22Rv1 (cell line): ENCODE measurements around the gene NPFFR1.

Experiments
- H3K27ac ChIP-seq: fragments of 450-650 bp; 2 replicates; pipeline ENCODE4 v1.5.1; 2017
- CTCF ChIP-seq: fragments of 450-650 bp; IDR thresholded peaks from 2 replicates; pipeline ENCODE4 v1.5.1; 2017; ENCODE audit warnings: mild to moderate bottlenecking
- ZFX ChIP-seq: fragments of 450-650 bp; IDR thresholded peaks from 2 replicates; pipeline ENCODE4 v1.6.1; 2017; ENCODE audit warnings: antibody characterized with exemption, borderline replicate concordance

Gene NPFFR1

DNA sequence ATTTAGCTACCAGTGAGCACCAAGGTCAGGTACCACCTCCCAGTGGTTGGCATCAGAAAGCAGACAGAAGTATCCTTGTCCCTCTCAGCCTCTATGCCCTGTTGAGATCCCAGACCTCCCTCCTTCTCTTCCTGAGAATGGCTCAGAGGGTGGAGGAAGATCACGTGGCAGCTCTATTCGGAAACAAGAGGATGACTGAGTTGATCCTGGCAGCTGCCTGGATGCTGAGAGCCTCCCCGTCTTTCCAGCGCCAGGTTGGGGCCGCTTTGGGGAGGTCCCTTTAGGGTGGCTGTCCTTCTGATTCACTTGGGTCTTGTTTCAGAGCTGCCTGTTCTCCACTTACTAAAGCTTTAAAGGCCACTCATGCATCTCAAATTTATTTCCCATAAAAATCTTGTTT, 36.9 kb upstream of the NPFFR1 start:
- no peak overlapping the region for H3K27ac ChIP-seq
- TF ChIP-seq ZFX = no peak
- no peak for TF ChIP-seq CTCF

DNA sequence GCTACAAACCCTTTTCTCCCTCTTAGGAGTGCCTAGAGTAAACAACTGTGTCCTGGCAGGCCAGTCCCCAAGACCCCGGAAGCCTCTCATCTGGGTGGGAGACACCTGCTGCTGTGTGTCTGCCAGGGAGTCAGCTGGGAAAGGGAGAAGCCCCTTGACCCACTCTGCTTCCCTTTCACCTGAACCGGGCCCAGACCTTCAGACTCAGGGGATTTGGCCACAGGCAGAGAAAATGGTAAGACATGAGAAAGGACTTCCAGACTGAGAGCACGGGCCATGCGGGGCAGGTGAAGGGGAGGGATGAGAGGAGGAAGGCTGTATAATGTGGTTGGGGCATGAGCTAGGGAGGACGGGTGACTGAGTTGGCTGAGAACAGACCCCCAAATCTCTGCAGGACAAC, 36.0 kb upstream of the NPFFR1 start:
- TF ChIP-seq ZFX (no peak), CTCF (no peak)
- H3K27ac ChIP-seq = no peak overlapping the region

GRCh38 chr10:70319183-70319582, 35.4 kb upstream of the NPFFR1 start:
- H3K27ac ChIP-seq = no peak overlapping the region
- no peak for TF ChIP-seq ZFX
- no peak for TF ChIP-seq CTCF

DNA sequence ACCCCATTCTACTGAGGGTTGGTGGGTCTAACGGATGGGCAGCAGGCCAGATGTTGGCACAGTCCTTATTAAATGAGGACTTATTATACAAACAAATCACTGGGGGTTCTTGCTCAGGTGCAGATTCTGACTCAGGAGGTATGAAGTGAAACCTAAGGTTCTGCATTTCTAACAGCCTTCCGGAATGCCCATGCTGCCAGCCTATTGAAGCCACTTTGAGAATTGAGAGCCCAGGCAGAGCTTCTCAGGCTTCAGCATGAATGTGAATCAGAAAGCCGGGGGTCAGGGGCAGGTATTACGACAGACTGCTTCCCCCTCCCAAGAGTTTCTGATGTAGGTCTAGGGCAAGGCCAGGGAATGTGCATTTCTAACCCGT, 34.1 kb upstream of the NPFFR1 start:
- no peak for TF ChIP-seq ZFX
- H3K27ac ChIP-seq = no peak overlapping the region

GRCh38 chr10:70317272-70317942, 33.6 kb upstream of the NPFFR1 start:
- no peak overlapping the region for H3K27ac ChIP-seq
- TF ChIP-seq ZFX (no peak), CTCF (no peak)

GRCh38 chr10:70315815-70316214, 32.0 kb upstream of the NPFFR1 start:
- TF ChIP-seq ZFX (no peak), CTCF (no peak)
- H3K27ac ChIP-seq = no peak overlapping the region

DNA sequence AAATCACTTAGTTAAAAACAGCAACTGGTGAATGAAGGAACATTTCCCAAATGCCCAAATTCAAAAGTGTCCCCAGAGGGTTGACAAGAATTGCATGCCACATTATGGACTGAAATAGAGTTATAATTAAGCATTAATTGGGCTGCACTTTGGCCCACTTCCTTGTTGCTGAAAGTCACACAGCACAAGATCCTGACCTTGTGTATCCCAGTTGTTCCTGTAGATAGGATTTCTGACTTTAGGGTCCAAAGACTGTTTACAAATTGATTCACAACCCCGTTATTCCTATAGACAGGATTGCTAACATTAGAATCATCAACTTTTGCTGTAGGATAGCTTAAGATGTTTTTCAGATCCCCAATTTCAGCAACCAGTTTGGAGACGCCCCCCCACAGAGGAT, 31.5 kb upstream of the NPFFR1 start:
- no peak overlapping the region for H3K27ac ChIP-seq
- TF ChIP-seq CTCF = no peak
- no peak for TF ChIP-seq ZFX

GRCh38 chr10:70312972-70313371, 29.2 kb upstream of the NPFFR1 start:
- H3K27ac ChIP-seq = no peak overlapping the region
- TF ChIP-seq ZFX = no peak
- TF ChIP-seq CTCF = no peak
